HG03378 (cell line): ENCODE results near the gene PANX2.
"Not testable (repeated sequence)": the region's sequence is repeated elsewhere in the genome, so short reads cannot be mapped to it uniquely, and the experiment has no call there.

ENCODE experiments used
- ATAC-seq: cut with Tn5 transposase; IDR thresholded peaks from one replicate; pipeline ENCODE4 v1.9.1; 2021; ENCODE audit warnings: mild to moderate bottlenecking, moderate library complexity; ENCODE audit not compliant: unreplicated experiment

Gene PANX2

GRCh38 chr22:50197856-50198623 lies 27.5 kb downstream of the PANX2 start:
- no peak for ATAC-seq

GRCh38 chr22:50198624-50199017 lies 28.1 kb downstream of the PANX2 start:
- ATAC-seq: no peak

- no peak for ATAC-seq
Observed at GRCh38 chr22:50199251-50199721, 28.8 kb downstream of the PANX2 start.

GRCh38 chr22:50199829-50200460 lies 29.4 kb downstream of the PANX2 start:
- no peak for ATAC-seq

- no peak for ATAC-seq
Observed at GRCh38 chr22:50200461-50201190, 30.1 kb downstream of the PANX2 start, which contains the start of gene SELENOO. SELENOO (plus strand) TSS chr22:50201011; CDS start chr22:50201037, 26 bp downstream.

GRCh38 chr22:50201191-50202129 lies 30.9 kb downstream of the PANX2 start:
- no peak for ATAC-seq

- ATAC-seq: no peak
Observed at GRCh38 chr22:50202130-50202666, 31.7 kb downstream of the PANX2 start.

- no peak for ATAC-seq
Observed at GRCh38 chr22:50203288-50203687, 32.8 kb downstream of the PANX2 start.

- no peak for ATAC-seq
Observed at GRCh38 chr22:50204571-50204970, 34.0 kb downstream of the PANX2 start.

- not testable (repeated sequence) for ATAC-seq
Observed at GRCh38 chr22:50204998-50205397, 34.5 kb downstream of the PANX2 start.

- ATAC-seq: no peak
Observed at GRCh38 chr22:50205781-50206569, 35.4 kb downstream of the PANX2 start.

GRCh38 chr22:50206599-50206998 lies 36.1 kb downstream of the PANX2 start:
- ATAC-seq: no peak

- ATAC-seq: no peak
Observed at GRCh38 chr22:50207383-50208140, 37.0 kb downstream of the PANX2 start.

- ATAC-seq: no peak
Observed at GRCh38 chr22:50208430-50208938, 38.0 kb downstream of the PANX2 start.

- ATAC-seq: no peak
Observed at GRCh38 chr22:50208939-50209892, 38.7 kb downstream of the PANX2 start.

- no peak for ATAC-seq
Observed at GRCh38 chr22:50209893-50210292, 39.4 kb downstream of the PANX2 start.

- ATAC-seq: no peak
Observed at GRCh38 chr22:50210378-50211139, 40.0 kb downstream of the PANX2 start.
